Cerebellar cortex (tissue), 1 donor: ENCODE measurements around the gene KRTAP10-12.
"Not testable (repeated sequence)": the region's sequence is repeated elsewhere in the genome, so short reads cannot be mapped to it uniquely, and the experiment has no call there.

Experiments used
- DNase-seq: peaks from one replicate; pipeline ENCODE4 v3.0.0-alpha.2; 2015; ENCODE audit warnings: low spot score

KRTAP10-12 gene

GRCh38 chr21:44697172-44697810, at the start of gene KRTAP10-12:
Gene KRTAP10-12 (plus strand): TSS chr21:44697172. CDS start chr21:44697202, 30 bp downstream.
- peak; percentile 57 for DNase-seq

- DNase-seq: no peak
These were observed 49.8 kb upstream of the KRTAP10-12 start for GRCh38 chr21:44647222-44647552.

GRCh38 chr21:44648557-44649311, 48.2 kb upstream of the KRTAP10-12 start:
- no peak for DNase-seq

- DNase-seq: no peak
These were observed 47.4 kb upstream of the KRTAP10-12 start for GRCh38 chr21:44649521-44650100.

GRCh38 chr21:44650265-44650972, 46.6 kb upstream of the KRTAP10-12 start:
- no peak for DNase-seq

- DNase-seq: no peak
These were observed 45.8 kb upstream of the KRTAP10-12 start for GRCh38 chr21:44650973-44651675.

GRCh38 chr21:44653123-44653522, 43.8 kb upstream of the KRTAP10-12 start:
- DNase-seq: no peak

GRCh38 chr21:44653656-44654575, 43.1 kb upstream of the KRTAP10-12 start:
- no peak for DNase-seq

GRCh38 chr21:44654576-44655175, 42.3 kb upstream of the KRTAP10-12 start, which contains the start of gene KRTAP12-4:
Gene KRTAP12-4 (minus strand): TSS chr21:44654659. CDS start chr21:44654614, 45 bp downstream.
- no peak for DNase-seq

- DNase-seq: no peak
These were observed 40.1 kb upstream of the KRTAP10-12 start for GRCh38 chr21:44656868-44657267.

GRCh38 chr21:44657635-44658540, 39.1 kb upstream of the KRTAP10-12 start, which contains the start of gene KRTAP12-3:
Gene KRTAP12-3 (plus strand): TSS chr21:44657932. CDS start chr21:44657980, 48 bp downstream.
- DNase-seq: no peak

- no peak for DNase-seq
These were observed 38.4 kb upstream of the KRTAP10-12 start for GRCh38 chr21:44658541-44658910.

- DNase-seq: no peak
These were observed 37.9 kb upstream of the KRTAP10-12 start for GRCh38 chr21:44658913-44659595.

GRCh38 chr21:44661567-44661966, 35.4 kb upstream of the KRTAP10-12 start:
- DNase-seq: not testable (repeated sequence)

- no peak for DNase-seq
These were observed 32.3 kb upstream of the KRTAP10-12 start for GRCh38 chr21:44664691-44665090.

GRCh38 chr21:44666401-44667320, 30.3 kb upstream of the KRTAP10-12 start, which contains the start of gene KRTAP12-2:
Gene KRTAP12-2 (minus strand): TSS chr21:44666927. CDS start chr21:44666886, 41 bp downstream.
- DNase-seq: no peak

GRCh38 chr21:44667612-44668011, 29.4 kb upstream of the KRTAP10-12 start:
- DNase-seq: no peak
